GM18511 (cell line): ENCODE measurements around the gene SAMD4A.

Experiments
- ATAC-seq: cut with Tn5 transposase; IDR thresholded peaks from one replicate; pipeline ENCODE4 v1.9.1; 2021; ENCODE audit warnings: mild to moderate bottlenecking, moderate library complexity; ENCODE audit not compliant: unreplicated experiment

Gene SAMD4A

DNA sequence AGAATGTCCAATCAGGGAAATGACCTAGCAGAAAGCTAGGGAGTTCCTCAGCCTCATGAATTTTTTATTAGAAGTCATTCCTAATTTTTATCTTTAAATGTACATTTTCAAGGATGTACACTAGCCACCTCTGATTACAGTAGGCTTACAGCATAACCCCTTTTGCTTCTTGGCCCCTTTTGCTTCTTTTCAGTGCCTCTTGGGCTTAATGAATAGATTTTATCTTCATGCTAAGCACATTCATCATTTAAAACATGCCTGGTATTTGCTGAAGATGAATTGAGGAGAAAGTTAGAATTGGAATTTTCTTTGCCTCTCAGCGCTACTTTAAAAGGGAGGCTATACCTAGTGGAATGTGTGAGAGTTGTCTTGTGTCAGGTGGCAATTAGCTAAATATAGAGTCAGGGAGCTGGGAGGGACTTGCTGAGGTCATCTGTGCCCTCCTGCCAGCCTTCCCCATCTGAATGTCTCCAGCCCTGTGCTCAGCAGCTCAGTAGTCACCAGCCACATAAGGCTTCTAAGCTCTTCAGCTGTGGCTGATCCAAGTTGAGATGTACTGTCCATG lies 132.1 kb downstream of the SAMD4A start:
- no peak for ATAC-seq

DNA sequence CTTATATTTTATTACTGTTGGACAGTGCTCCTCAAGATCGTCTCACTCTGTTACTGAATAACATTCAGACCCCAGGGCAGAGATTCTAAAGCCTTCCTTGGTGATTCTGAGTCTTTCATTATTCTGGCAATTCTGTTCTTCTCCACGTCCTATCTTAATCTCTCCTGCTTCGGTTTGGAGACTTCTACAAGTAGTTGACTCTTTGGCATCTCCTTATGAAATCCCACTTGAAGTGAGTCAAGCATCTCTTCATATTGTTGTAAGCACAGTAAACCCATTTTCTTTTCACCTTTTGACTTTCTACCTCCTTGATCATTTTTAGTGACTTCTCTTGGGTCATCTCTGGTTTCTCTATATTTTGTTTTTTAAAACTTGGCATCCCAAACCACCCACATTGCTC lies 132.8 kb downstream of the SAMD4A start:
- no peak for ATAC-seq

DNA sequence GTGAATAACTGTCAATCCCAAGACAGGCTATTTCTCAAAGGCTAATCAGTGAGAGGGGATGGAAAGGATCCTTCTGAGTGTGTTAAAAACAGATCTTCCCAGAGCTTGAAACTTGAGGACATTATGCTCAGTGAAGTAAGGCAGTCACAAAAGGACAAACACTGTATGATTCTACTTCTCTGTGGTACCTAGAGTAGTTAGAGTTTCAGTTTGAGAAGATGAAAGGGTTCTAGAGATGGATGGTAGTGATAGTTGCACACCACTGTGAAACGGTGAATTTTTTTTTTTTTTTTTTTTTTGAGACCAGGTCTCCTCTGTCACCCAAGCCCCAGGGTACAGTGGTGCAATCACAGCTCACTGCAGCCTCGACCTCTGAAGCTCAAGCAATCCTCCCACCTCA lies 133.8 kb downstream of the SAMD4A start:
- no peak for ATAC-seq

DNA sequence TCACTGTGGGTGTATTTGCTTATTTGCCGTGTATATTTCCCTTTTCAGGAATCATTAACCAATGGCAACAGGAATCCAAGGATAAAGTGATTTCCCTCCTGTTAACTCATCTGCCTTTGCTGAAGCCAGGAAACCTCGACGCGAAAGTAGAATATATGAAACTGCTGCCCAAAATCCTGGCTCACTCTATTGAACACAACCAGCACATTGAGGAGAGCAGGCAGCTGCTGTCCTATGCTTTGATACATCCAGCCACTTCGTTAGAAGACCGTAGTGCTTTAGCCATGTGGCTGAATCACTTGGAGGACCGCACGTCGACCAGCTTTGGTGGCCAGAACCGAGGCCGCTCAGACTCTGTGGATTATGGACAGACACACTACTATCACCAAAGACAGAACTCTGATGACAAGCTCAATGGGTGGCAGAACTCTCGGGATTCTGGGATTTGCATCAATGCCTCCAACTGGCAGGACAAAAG lies 135.1 kb downstream of the SAMD4A start:
- ATAC-seq, result no peak

DNA sequence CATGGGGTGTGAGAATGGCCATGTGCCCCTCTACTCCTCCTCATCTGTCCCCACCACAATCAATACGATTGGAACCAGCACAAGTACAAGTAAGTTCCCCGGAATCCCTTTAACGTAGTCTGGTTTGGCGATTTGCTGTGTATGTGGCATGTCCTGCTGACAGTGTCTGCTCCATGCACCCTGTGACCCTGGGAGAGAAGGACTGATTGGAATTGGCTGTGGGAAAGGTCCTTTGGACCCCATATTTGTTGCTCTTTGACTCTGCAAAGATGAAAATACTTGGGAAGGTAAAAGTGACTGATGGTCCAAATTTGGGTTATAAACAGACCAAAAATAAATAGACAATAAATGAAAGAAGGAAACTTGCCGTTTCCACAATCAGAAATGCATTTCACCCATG lies 135.6 kb downstream of the SAMD4A start:
- no peak for ATAC-seq

DNA sequence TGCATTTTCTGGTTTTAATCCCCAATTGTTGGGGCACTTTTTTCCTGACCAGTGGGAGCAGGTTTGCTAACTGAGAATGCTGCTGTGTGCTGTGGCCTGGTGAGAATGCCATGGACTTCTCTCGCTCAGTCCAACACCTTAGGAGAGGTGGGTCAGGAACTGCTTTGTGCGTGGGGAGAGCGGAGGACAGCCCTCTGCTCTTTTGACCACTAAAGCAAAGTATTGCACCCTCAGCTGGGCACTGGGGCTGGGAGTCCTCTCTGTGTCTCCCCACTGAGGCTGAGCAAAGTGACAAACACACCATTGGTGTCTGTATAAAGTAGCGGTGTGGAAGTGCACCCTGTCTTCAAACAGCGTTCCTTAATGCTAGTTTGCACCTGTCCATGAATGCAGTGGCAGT lies 136.2 kb downstream of the SAMD4A start:
- ATAC-seq, result no peak

DNA sequence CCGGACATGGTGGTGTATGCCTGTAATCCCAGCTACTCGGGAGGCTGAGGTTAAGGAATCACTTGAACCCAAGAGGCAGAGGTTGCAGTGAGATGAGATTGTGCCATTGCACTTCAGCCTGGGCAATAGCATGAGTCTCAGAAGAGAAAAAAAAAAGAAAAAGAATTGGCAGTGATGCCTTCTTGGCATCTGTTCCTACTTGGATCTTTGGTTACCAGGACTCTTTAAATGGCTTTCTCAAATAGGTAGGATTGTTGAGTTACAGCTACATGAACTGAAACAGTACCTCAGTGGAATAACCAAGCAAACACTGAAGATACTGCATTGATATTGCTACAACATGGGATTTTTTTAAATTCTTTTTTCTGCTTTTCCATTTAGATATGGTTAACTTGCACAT lies 136.8 kb downstream of the SAMD4A start:
- no peak for ATAC-seq

DNA sequence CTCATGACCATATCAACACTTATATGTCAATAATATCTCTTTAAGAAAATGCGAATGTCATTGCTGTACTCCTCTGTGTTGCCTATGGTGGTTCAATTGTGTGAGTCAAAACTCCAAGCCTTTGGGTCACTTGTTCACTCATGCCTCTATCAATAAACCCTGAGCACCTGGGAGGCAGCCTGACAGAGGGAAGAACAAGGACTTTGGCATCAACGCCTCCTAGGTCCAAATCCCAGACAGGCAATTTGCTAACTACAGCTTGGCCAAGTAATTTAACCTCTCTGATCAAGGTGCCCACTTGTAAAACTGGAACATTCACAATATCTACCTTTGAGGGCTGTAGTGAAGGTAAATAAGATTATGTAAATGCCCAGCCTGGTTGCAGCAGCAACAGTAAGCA lies 137.8 kb downstream of the SAMD4A start:
- ATAC-seq, result no peak

DNA sequence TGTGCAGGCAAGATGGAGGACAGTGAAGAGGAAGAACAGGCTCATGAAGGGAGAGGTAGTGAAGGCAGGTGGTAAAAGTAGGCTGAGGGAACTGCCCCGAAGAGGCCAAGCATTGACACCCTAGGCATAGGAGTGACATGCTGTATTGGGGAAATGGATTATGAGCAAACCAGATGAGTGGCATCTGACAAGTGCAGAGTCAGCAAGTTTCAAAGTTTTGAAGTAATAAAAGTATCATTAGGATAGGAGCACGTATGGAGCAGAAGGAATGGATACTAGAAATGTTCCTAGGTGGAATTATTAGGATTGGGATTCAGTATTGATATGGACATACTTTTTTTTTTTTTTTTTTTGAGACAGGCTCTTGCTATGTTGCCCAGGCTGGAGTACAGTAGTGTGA lies 139.8 kb downstream of the SAMD4A start:
- no peak for ATAC-seq

DNA sequence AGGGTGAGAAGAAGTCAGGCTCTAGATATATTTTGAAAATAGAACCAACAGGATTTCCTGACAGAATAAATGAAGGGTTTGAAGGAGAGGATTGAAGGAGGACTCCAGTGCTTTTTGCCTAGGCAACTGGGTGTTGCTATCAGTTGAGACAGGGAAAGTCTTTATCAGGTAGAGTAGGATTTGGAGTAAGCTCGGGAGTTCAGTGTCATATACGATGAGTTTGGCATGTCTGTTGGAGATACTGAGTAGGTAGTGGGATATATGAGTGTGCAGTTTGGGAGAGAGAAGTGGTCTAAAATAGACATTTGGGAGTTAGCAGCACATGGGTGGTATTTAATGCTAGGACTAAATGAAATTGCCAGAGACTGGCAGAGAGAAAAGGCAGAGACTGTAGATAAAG lies 141.2 kb downstream of the SAMD4A start:
- ATAC-seq, result no peak

DNA sequence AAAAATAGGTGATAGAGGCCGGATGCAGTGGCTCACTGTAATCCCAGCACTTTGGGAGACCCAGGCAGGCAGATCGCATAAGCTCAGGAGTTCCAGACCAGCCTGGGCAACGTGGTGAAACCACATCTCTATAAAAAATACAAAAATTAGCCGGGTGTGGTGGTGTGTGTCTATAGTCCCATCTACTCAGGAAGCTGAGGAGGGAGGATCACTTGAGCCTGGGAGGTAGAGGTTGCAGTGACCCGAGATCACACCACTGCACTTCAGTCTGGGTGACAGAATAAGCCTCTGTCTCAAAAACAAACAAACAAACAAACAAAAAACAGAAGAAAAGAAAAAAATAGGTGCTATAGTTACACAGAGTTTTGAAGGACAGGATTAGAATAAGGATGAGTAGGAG lies 142.1 kb downstream of the SAMD4A start:
- no peak for ATAC-seq

DNA sequence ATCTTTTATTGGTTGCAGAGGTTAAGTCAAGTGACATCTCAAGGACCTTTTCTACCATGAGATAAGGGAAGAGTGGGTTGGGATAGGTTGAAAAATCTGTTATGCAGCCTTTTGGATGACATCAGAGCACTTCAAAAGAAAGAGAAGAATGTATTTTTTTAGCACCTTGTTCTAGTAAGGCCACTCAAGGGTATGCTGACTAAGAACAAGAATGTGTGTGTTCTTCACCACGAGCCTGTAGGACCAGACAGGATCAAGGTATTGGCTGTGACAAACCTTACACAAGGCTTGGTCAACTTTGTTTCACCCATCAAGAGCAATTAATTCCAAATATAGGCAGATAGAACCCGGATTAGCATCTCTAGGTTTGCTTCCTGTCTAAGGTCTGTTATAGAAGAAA lies 142.5 kb downstream of the SAMD4A start:
- ATAC-seq, result peak; percentile 88

DNA sequence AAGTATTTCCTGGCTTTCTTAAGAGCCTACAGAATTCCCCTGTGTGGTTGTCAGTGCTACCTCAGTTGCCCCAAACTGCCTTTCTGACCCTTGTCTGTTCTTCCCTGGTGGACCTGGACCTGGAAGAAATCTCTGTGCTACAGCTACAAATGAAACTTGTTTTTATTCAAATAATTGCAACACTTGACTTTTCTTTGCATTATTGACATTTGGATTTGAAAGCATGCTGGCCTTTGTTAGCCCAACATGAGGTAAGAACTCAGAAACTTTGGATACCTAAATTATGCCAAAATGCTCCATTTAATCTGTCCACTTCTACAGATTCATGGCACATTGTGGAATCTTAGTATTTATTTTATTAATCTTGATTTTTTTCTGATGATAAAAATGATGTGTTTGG lies 142.9 kb downstream of the SAMD4A start:
- no peak for ATAC-seq

DNA sequence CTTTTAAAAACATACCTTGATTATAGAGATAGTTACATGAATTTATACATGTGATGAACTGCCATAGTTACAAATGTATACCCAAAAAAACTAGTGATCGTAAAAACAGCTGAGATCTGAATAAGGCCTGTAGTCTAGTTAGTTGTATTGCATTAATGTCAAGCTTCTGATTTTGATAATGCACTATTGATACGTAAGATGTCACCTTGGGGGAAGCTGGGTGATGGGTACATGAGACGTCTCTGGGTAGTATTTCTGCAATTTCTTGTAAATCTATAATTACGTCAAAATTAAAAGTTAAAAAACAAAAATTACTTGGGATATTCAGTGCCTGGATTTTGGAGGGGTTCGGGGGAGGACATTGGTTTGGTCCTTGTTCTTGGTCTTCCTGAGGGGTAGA lies 144.4 kb downstream of the SAMD4A start:
- ATAC-seq, result no peak

DNA sequence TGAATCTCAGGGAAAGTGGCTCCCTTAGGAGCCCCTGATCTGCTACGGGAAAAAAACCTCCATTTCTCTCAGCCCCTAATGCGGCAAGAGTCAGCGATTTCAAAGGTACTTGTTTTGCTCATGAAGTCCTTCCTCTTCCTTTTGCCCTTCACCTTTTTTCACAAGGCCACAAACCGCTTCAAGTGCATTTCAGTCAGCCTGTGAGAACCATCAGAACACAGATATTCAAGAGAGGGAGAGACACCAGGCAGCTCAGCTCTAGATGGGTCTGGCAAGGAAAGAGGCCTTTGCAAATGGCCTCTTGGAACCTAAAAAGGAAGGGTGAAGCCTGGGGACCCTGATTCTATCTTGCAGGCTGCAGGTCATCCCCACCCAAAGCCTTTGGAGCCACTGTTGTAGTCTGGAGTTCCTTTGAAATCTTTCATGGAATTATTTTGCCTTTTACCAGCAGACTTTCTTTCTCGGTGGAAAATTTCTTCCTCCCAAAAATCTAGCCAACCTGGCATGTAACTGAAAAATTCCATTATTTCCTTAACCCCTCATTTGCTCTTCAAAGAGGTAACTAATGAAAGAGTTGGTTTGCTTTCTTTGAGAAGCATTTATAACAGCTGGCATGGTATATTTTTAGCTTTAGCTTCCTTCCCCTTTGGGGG lies 145.0 kb downstream of the SAMD4A start:
- no peak for ATAC-seq

DNA sequence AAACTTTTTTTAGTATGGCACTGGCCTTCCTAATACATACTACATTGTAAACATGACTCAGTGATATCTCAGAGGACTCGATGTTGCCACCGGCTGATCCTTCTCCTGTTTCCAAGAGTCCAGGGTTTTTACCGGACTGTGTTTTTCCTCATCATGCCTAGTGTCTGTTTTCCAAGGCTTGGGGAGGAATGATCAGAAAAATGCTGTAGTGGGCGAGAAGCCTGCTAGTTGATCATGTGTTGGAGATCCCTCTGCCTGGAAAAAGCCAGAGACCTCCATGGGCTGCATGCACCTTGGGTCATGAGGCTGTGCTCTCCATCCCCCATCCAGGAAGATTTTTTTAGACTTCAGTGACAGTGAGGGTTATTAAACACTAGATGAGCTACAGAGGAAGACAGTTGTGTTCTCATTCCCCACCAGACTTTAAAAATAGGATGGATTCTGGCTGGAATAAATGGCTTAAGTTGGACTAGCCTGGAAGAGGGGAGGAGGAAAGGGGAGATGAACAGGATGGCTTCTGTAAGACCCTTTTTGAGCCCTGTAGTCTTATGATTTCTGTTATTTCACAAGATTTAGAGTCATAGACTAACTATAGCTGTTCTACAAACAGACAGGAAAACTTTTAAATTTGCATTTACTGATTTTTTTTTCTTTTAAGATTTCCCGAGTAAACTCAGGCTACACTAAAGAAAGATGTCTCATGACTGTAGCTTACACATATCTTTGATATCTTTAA lies 145.7 kb downstream of the SAMD4A start:
- ATAC-seq, result no peak

DNA sequence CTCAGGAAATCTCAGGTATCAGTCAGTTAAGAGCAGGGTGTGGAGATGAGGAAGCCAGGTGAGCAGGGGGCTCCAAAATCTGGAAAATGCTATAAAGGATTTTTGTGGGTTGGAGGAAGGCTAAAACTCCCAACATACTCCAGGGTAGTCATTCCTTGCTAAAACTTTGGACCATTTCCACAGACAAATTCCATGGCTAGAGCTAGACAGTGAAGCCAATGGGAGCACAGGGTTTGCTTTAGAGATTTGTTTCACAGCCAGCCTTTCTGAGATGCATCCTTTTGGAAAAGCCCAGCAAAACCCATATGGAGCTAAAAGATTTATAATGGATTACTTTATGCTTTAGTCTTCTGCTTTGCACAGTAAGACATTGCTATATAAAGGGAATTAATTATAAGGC lies 146.5 kb downstream of the SAMD4A start:
- no peak for ATAC-seq

DNA sequence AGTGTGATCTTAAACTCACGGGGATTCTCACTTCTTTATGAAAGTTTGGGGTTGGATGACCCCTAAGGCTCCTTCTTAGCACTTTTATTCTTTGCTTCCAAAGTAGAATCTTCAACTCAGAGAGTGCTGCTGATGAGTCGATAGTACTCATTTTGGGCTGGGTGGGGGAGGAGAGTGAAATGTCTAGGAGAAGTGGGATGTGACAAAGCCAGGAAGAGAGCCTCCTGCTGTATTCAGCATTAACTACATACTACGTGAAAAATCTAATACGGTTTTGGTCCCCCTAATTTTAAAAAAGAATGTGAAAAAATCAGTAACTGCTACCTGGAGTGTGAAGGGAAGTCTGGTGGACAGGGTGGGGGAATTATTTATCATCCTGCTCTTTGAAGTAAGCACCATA lies 148.3 kb downstream of the SAMD4A start:
- ATAC-seq, result no peak

DNA sequence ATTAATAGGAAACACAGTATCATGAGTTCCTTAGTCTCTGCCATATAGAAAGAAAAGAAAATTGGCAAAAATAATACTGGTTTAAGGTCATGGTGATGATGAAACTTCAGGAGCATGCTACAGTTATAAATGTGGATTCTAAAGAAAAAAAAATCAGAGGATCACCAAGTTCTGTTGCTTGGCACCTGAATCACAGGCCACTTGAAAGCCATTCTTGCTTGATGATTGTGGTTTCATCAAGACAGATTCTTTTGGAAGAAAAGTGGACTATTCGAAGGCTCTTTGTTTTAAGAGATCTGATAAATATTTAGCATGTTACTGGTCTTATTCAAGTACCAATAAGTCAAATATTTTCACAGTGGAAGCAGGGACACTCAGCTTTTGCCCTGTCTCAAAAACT lies 148.9 kb downstream of the SAMD4A start:
- ATAC-seq, result no peak

DNA sequence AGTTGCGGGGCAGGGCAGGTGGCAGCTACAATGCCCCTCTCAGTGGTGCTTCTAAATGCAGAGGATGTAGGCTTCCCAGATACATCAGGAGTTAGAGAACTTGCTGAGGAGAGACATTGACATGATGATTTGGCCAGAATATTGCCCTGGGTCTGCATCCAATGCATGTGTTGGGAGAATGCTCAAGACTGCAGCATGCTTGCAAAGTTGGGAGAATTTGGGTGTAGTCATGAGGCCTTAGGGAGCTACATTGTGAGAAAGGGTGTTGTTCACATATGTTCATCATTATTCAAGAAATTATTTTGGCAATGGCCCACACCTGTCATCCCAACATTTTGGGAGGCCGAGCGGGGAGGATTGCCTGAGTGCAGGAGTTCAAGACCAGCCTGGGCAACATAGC lies 149.9 kb downstream of the SAMD4A start:
- ATAC-seq, result no peak

DNA sequence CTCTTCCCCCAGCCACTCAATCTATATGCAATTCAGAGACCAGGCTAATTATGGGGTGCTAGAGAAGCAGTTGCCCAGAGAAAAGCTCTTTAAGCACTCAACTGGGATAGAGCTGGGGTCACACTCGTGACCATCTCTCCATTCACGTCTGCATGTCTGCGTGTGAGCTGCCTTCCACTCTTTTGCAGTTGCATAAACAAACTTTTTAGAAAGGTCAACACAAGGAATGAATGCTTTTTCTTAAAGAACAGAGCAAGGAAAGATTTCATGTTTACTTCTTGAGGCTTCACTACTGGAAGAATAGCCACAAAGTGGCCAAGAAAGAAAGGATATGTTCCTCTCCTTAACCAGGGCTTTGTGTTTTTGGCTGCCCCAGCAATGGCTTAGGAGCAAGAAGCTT lies 151.1 kb downstream of the SAMD4A start:
- ATAC-seq, result no peak

DNA sequence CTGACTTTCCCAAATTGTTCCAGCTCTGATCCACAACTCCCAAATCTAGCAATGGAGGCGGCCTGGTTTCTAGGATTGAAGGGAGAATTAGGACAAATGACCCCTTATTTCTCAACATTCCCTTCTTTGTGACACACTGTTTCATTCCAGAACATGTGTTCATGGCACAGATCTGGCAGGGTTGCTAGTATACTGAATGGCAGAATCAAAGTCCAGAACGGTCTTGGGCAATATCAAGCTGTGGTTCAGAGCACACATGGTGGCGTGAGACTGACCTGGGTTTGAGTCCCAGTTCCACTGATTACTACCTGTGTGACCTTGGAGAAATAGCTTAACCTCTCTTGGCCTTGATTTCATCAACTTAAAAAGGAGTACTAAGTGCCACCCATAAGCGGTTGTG lies 152.5 kb downstream of the SAMD4A start:
- no peak for ATAC-seq
